ENCODE measurements around the gene TIAM1.

TIAM1 gene

GRCh38 chr21:31354122-31354521 is 10.1 kb upstream of the TIAM1 start:
- DNase-seq (ENCODE audit: low read depth in 2 of 2), result no peak

- no peak for DNase-seq (ENCODE audit: low read depth in 2 of 2)
These were observed 8.8 kb upstream of the TIAM1 start for GRCh38 chr21:31352836-31353235.

GRCh38 chr21:31351960-31352359 is 7.9 kb upstream of the TIAM1 start:
- DNase-seq (ENCODE audit: low read depth in 2 of 2), result no peak

GRCh38 chr21:31351438-31351837 is 7.4 kb upstream of the TIAM1 start:
- DNase-seq (ENCODE audit: low read depth in 2 of 2), result no peak

- DNase-seq (ENCODE audit: low read depth in 2 of 2), result no peak
These were observed 5.1 kb upstream of the TIAM1 start for GRCh38 chr21:31349208-31349607.

- DNase-seq (ENCODE audit: low read depth in 2 of 2), result no peak
These were observed 4.1 kb upstream of the TIAM1 start for GRCh38 chr21:31348188-31348587.

- DNase-seq (ENCODE audit: low read depth in 2 of 2), result no peak
These were observed 3.5 kb upstream of the TIAM1 start for GRCh38 chr21:31347435-31348032.

- DNase-seq (ENCODE audit: low read depth in 2 of 2), result no peak
These were observed 2.3 kb upstream of the TIAM1 start for GRCh38 chr21:31346256-31346821.

GRCh38 chr21:31345136-31345535 is 1.1 kb upstream of the TIAM1 start:
- DNase-seq (ENCODE audit: low read depth in 2 of 2), result no peak

GRCh38 chr21:31343030-31343510 is 991 bp downstream of the TIAM1 start:
- DNase-seq (ENCODE audit: low read depth in 2 of 2), result no peak

GRCh38 chr21:31342348-31342747 is 1.7 kb downstream of the TIAM1 start:
- DNase-seq (ENCODE audit: low read depth in 2 of 2), result no peak

- no peak for DNase-seq (ENCODE audit: low read depth in 2 of 2)
These were observed 3.0 kb downstream of the TIAM1 start for GRCh38 chr21:31340942-31341487.

- no peak for DNase-seq (ENCODE audit: low read depth in 2 of 2)
These were observed 3.5 kb downstream of the TIAM1 start for GRCh38 chr21:31340514-31340913.

GRCh38 chr21:31339721-31340120 is 4.3 kb downstream of the TIAM1 start:
- no peak for DNase-seq (ENCODE audit: low read depth in 2 of 2)

- DNase-seq (ENCODE audit: low read depth in 2 of 2), result no peak
These were observed 5.1 kb downstream of the TIAM1 start for GRCh38 chr21:31338908-31339368.

- DNase-seq (ENCODE audit: low read depth in 2 of 2), result no peak
These were observed 5.8 kb downstream of the TIAM1 start for GRCh38 chr21:31337996-31338907.

GRCh38 chr21:31337086-31337485 is 7.0 kb downstream of the TIAM1 start:
- DNase-seq (ENCODE audit: low read depth in 2 of 2), result no peak

GRCh38 chr21:31336739-31337040 is 7.4 kb downstream of the TIAM1 start:
- no peak for DNase-seq (ENCODE audit: low read depth in 2 of 2)

- no peak for DNase-seq (ENCODE audit: low read depth in 2 of 2)
These were observed 7.9 kb downstream of the TIAM1 start for GRCh38 chr21:31335957-31336738.

- DNase-seq (ENCODE audit: low read depth in 2 of 2), result no peak
These were observed 9.4 kb downstream of the TIAM1 start for GRCh38 chr21:31334648-31335121.

- no peak for DNase-seq (ENCODE audit: low read depth in 2 of 2)
These were observed 11.5 kb downstream of the TIAM1 start for GRCh38 chr21:31332525-31332924.

- DNase-seq (ENCODE audit: low read depth in 2 of 2), result no peak
These were observed 12.8 kb downstream of the TIAM1 start for GRCh38 chr21:31331231-31331630.
